GM20000 (cell line): Measurements from ENCODE around the gene FAM136A.

Experiments used
- DNase-seq: peaks from one replicate; pipeline ENCODE4 v3.0.0; 2012; ENCODE audit warnings: low spot score
- TF ChIP-seq, protein P1 (sequence below): IDR thresholded peaks from 2 replicates; pipeline ENCODE4 v1.5.1; 2012; ENCODE audit warnings: mild to moderate bottlenecking, control low read depth; ENCODE audit errors: extremely low read depth, missing control alignments

FAM136A gene

DNA sequence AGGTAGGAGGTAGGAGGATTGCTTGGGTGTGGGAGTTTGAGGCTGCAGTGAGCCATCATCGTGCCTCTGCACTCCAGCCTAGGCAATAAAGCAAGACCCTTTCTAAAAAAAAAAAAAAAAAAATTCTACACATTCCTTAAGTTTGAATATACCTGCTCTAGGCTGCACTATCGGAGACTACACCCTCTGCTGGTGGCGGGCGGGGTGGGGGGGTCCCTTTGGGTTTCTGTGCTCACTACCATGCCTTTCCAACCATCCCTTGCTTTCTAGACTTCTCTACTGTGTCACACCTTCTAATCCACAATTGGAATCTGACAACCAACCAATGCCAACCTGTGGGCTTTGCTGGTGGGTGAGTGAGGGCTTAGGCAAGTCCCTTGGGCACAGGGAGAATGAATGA, 34.7 kb upstream of the FAM136A start:
- no peak for DNase-seq
- TF ChIP-seq, protein P1, sequence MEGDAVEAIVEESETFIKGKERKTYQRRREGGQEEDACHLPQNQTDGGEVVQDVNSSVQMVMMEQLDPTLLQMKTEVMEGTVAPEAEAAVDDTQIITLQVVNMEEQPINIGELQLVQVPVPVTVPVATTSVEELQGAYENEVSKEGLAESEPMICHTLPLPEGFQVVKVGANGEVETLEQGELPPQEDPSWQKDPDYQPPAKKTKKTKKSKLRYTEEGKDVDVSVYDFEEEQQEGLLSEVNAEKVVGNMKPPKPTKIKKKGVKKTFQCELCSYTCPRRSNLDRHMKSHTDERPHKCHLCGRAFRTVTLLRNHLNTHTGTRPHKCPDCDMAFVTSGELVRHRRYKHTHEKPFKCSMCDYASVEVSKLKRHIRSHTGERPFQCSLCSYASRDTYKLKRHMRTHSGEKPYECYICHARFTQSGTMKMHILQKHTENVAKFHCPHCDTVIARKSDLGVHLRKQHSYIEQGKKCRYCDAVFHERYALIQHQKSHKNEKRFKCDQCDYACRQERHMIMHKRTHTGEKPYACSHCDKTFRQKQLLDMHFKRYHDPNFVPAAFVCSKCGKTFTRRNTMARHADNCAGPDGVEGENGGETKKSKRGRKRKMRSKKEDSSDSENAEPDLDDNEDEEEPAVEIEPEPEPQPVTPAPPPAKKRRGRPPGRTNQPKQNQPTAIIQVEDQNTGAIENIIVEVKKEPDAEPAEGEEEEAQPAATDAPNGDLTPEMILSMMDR, result no peak

DNA sequence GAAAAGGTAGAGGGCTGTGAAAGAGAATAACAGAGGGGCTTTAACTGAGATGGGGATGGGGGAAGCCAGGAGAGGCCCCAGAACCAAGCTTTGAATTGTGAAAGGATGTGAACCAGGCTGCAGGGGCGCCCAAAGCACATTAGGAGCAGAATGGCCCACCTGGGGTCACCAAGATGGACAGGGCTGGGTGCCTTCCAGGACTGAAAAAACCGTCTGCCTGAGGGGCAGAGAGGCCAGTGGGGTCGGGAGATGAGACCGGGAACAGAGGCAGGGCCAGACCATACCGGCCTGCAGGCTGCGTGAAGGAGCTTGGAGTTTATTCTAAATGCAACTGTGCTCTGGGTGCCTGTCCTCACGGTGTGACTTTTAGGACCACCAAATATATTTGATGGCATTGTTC, 29.1 kb upstream of the FAM136A start:
- TF ChIP-seq, protein P1, result no peak
- no peak for DNase-seq

GRCh38 chr2:70330476-70330875, 28.6 kb upstream of the FAM136A start:
- TF ChIP-seq, protein P1, result no peak
- DNase-seq, result no peak

DNA sequence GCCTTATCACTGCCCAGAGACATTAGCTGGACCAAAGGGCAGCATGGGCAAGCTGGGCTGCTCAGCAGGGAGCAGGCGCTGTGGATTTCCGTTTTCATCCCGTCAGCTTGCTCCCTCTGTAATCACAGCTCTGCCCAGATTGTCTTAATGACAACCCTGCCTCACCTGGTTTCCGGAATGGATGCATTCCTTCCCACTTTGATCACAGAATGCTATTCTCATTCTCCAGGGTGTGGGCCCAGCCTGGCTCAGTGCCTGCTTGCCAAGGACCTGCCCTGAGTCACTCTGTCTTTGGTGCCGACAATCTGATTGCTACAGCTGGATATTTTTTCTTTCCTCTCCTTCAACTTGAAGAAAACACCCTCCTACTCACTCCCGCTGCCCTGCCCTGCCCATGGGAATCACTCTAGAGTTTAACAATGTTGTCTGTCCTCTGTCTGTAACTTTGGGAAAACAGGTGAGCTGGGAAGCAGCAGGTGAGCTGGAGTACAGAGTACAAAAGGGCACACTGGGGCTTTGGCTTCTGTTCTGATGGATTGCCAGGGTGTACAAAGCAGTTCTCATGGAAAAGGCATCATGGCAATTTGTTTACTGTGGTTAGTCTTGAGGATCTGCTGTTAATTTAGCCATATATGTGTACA, 27.2 kb upstream of the FAM136A start:
- no peak for DNase-seq
- TF ChIP-seq, protein P1, result no peak

- DNase-seq, result no peak
- TF ChIP-seq, protein P1, result no peak
Observed at GRCh38 chr2:70325875-70326274, 24.0 kb upstream of the FAM136A start.

- DNase-seq, result no peak
- TF ChIP-seq, protein P1, result no peak
Observed at GRCh38 chr2:70322518-70322917, 20.7 kb upstream of the FAM136A start.

DNA sequence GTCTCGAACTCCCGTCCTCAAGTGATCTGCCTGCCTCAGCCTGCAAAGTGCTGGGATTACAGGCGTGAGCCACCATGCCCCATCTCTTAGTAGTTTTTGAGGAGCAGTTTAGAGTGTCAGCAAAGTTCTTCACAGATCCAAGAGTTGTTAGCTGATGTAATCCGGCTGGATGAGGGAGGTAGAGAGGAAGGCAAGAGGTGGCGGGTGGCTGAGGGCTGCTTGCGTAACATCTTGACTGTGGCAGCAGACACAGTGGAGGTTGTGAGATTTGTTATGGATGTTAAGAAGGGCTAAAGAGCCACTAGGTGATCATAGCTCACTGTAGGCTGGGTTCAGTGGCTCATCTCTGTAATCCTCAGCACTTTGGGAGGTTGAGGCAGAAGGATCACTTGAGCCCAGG, 19.5 kb upstream of the FAM136A start:
- DNase-seq, result no peak
- TF ChIP-seq, protein P1, result no peak
